Skeletal muscle tissue (tissue), 4 donors: ENCODE measurements around the gene HLX. TPM values are rescaled to one million over a fixed set of nuclear protein-coding genes. Genes with fewer than 3 reads are reported as not detected.

ENCODE experiments used
- H3K27ac ChIP-seq: one replicate; pipeline ENCODE4 v1.7.0; 2013; ENCODE audit warnings: mild to moderate bottlenecking, low read depth, low read length, inconsistent platforms
- H3K27me3 ChIP-seq, 3 donors: one replicate each; pipeline ENCODE4 v1.7.0; 2013; ENCODE audit warnings: low read length in 3 of 3; ENCODE audit not compliant: control insufficient read depth in 3 of 3, insufficient read depth in 3 of 3
- H3K36me3 ChIP-seq, 3 donors: one replicate each; pipeline ENCODE4 v1.7.0; 2013; ENCODE audit warnings: low read length in 3 of 3; ENCODE audit not compliant: control insufficient read depth in 3 of 3, insufficient read depth in 3 of 3
- H3K4me1 ChIP-seq, 3 donors: one replicate each; pipeline ENCODE4 v1.7.0; 2013; ENCODE audit warnings: low read length in 3 of 3, mild to moderate bottlenecking in 3 of 3; ENCODE audit not compliant: control insufficient read depth in 3 of 3, insufficient read depth in 3 of 3
- H3K4me3 ChIP-seq, 3 donors: one replicate each; pipeline ENCODE4 v1.7.0; 2013; ENCODE audit warnings: low read length in 3 of 3
- H3K9ac ChIP-seq, 3 donors: one replicate each; pipeline ENCODE4 v1.7.0; 2013; ENCODE audit warnings: low read length in 3 of 3, mild to moderate bottlenecking in 3 of 3, moderate library complexity in 2 of 3, low read depth in 1 of 3
- H3K9me3 ChIP-seq, 3 donors: one replicate each; pipeline ENCODE4 v1.7.0; 2013; ENCODE audit warnings: low read length in 3 of 3; ENCODE audit not compliant: control insufficient read depth in 3 of 3
- total RNA-seq: library from RNA; depleted of rRNA; stranded (reverse); fragments of >200 nt; gene quantifications from one replicate; pipeline ENCODE4 v1.2.3, GENCODE V29; 2014
- donor health status: Osteomylitis.

Gene HLX
- total RNA-seq, 1 donor from 2014 or later = 9.9 TPM

- no peak overlapping the region for H3K27ac ChIP-seq
- peaks cover 10 to 19% (median 14%) of the 10 kb centered on the region in 3 donors for H3K4me1 ChIP-seq
- peaks cover 20 to 25% (median 24%) of the 10 kb centered on the region in 3 donors for H3K36me3 ChIP-seq
- H3K4me3 ChIP-seq = peak overlapping the region in 2 of 3 donors; percentile 49 to 59
- no peaks in the 10 kb centered on the region for H3K9me3 ChIP-seq
- peaks cover 52 to 60% (median 53%) of the 10 kb centered on the region in 3 donors for H3K27me3 ChIP-seq
- H3K9ac ChIP-seq = peak overlapping the region in 2 of 3 donors; percentile 20 to 25
Observed at GRCh38 chr1:220887520-220888416, 8.5 kb downstream of the HLX start.

GRCh38 chr1:220888417-220888986 is 9.3 kb downstream of the HLX start:
- Histone ChIP-seq H3K9me3 (no peaks in the 10 kb centered on the region), H3K27me3 (peaks cover 59 to 67% (median 60%) of the 10 kb centered on the region in 3 donors), H3K36me3 (peaks cover 18 to 22% (median 20%) of the 10 kb centered on the region in 3 donors), H3K27ac (no peak overlapping the region), H3K4me3 (no peak overlapping the region), H3K4me1 (peaks cover 7 to 19% (median 14%) of the 10 kb centered on the region in 3 donors), H3K9ac (no peak overlapping the region)

- H3K27me3 ChIP-seq = peaks cover 67 to 76% (median 68%) of the 10 kb centered on the region in 3 donors
Observed at GRCh38 chr1:220889333-220889732, 10.1 kb downstream of the HLX start.

GRCh38 chr1:220889848-220890287 is 10.6 kb downstream of the HLX start:
- peaks cover 11 to 24% (median 19%) of the 10 kb centered on the region in 3 donors for H3K4me1 ChIP-seq
- peaks cover 4 to 10% (median 9%) of the 10 kb centered on the region in 3 donors for H3K36me3 ChIP-seq
- no peak overlapping the region for H3K4me3 ChIP-seq
- no peak overlapping the region for H3K27ac ChIP-seq
- H3K27me3 ChIP-seq = peaks cover 72 to 81% (median 74%) of the 10 kb centered on the region in 3 donors
- no peaks in the 10 kb centered on the region for H3K9me3 ChIP-seq
- H3K9ac ChIP-seq = no peak overlapping the region

More at GRCh38 chr1:220889333-220889732, 10.1 kb downstream of the HLX start:
- peaks cover 11 to 26% (median 19%) of the 10 kb centered on the region in 3 donors for H3K4me1 ChIP-seq
- H3K9ac ChIP-seq = no peak overlapping the region
- no peak overlapping the region for H3K4me3 ChIP-seq
- H3K27ac ChIP-seq = no peak overlapping the region
- H3K9me3 ChIP-seq = no peaks in the 10 kb centered on the region
- H3K36me3 ChIP-seq = peaks cover 9 to 15% (median 12%) of the 10 kb centered on the region in 3 donors

GRCh38 chr1:220890602-220891001 is 11.4 kb downstream of the HLX start:
- H3K4me1 ChIP-seq = peaks cover 11 to 24% (median 19%) of the 10 kb centered on the region in 3 donors
- no peak overlapping the region for H3K27ac ChIP-seq
- peaks cover 0 to 3% (median 2%) of the 10 kb centered on the region in 3 donors for H3K36me3 ChIP-seq
- no peak overlapping the region for H3K4me3 ChIP-seq
- H3K9ac ChIP-seq = no peak overlapping the region
- H3K27me3 ChIP-seq = peaks cover 80 to 87% (median 81%) of the 10 kb centered on the region in 3 donors
- no peaks in the 10 kb centered on the region for H3K9me3 ChIP-seq

DNA sequence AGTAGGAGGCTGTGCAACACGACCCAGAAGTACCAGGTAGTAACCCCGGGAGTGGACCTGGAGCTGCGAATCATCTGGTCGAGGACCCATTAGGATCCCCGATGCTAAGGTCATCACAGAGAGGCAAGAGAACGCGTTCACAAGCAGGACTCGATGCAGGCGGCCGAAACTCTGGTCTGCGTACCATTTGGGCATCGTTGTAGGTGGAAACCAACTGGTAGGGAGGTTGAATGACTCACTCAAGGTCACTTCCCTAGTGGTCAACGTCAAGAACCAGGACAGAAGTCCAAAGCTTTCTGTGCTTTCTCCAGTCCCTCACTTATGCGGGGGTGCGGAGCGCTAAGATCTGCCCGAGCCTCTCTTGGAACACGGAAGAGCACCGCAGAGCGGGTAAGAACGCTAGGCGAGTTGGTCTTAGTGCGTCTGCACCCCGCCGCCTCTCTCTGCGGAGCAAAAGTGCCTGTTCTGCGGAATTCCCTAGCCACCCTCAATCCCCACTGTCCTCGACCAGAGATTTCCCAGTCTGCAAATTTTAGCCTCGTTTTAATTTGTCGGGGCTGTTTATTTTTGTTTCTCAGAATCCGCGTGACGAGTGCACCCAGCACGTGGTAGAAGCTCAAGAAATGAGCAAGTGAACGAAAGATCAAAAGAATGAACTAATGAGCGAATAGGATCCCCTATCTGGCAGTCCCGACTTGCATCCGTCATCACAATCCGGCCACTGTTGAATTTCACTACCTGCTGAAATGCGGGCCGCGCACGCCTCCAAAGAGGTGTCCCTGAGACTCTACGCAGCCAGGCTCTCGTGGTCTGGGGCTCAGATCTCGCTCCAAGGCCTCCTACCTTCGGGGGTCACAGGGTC is 12.2 kb downstream of the HLX start:
- H3K9me3 ChIP-seq = no peaks in the 10 kb centered on the region
- H3K4me1 ChIP-seq = peaks cover 11 to 24% (median 19%) of the 10 kb centered on the region in 3 donors
- peak overlapping the region in 1 of 3 donors; percentile 35 for H3K4me3 ChIP-seq
- H3K9ac ChIP-seq = no peak overlapping the region
- peaks cover 80 to 89% (median 82%) of the 10 kb centered on the region in 3 donors for H3K27me3 ChIP-seq
- peaks cover 0 to 2% (median 0%) of the 10 kb centered on the region in 3 donors for H3K36me3 ChIP-seq
- H3K27ac ChIP-seq = no peak overlapping the region

DNA sequence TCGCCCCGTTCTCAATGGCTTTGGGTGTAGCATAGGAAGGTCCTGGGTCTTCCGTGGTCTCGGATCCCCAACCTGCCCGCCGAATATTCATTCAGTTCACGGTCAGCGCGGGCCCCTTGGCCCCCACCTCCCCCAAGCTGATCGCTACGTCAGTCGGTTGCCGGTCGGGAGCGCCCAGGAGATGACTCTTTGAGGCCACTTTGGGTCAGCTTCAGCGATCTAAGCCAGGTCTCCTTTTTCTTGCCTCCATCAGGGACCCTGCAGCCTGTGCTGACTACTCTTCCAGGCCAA is 12.8 kb downstream of the HLX start:
- H3K36me3 ChIP-seq = no peaks in the 10 kb centered on the region
- no peak overlapping the region for H3K27ac ChIP-seq
- H3K27me3 ChIP-seq = peaks cover 77 to 85% (median 81%) of the 10 kb centered on the region in 3 donors
- H3K4me1 ChIP-seq = peaks cover 11 to 24% (median 19%) of the 10 kb centered on the region in 3 donors
- no peak overlapping the region for H3K9ac ChIP-seq
- H3K9me3 ChIP-seq = no peaks in the 10 kb centered on the region
- peak overlapping the region in 1 of 3 donors; percentile 35 for H3K4me3 ChIP-seq

GRCh38 chr1:220892997-220893700 is 13.9 kb downstream of the HLX start:
- no peaks in the 10 kb centered on the region for H3K9me3 ChIP-seq
- H3K4me3 ChIP-seq = peak overlapping the region in 1 of 3 donors; percentile 31
- no peak overlapping the region for H3K9ac ChIP-seq
- no peaks in the 10 kb centered on the region for H3K36me3 ChIP-seq
- peaks cover 69 to 75% (median 73%) of the 10 kb centered on the region in 3 donors for H3K27me3 ChIP-seq
- peaks cover 9 to 19% (median 14%) of the 10 kb centered on the region in 3 donors for H3K4me1 ChIP-seq
- no peak overlapping the region for H3K27ac ChIP-seq

DNA sequence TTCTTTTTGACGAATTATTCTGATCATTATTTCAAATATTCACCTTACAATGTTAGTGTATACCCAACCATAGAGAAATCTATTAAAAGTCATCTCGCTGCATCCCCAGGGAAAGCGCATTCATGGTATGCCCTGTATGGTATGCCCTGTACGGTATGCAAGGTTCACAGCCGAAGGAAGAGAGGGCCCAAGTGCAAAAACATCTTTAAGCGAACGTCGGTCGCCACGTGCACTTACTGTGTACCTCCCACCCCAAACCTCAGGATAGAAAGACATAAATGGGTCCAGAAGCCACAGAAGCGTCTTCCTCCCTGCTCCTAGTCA is 14.4 kb downstream of the HLX start:
- Histone ChIP-seq H3K4me1 (peaks cover 9 to 19% (median 14%) of the 10 kb centered on the region in 3 donors), H3K27me3 (peaks cover 64 to 70% (median 69%) of the 10 kb centered on the region in 3 donors), H3K9ac (peak overlapping the region in 1 of 3 donors; percentile 45), H3K9me3 (no peaks in the 10 kb centered on the region), H3K36me3 (no peaks in the 10 kb centered on the region), H3K4me3 (peak overlapping the region; percentile 64 to 72 (median 67)), H3K27ac (no peak overlapping the region)
